GM21423 (cell line): ENCODE results near the gene ZIC2.
"Not testable (repeated sequence)": the region's sequence is repeated elsewhere in the genome, so short reads cannot be mapped to it uniquely, and the experiment has no call there.

Source experiments
- ATAC-seq: cut with Tn5 transposase; IDR thresholded peaks from one replicate; pipeline ENCODE4 v1.9.1; 2021; ENCODE audit warnings: mild to moderate bottlenecking, moderate library complexity; ENCODE audit not compliant: unreplicated experiment

ZIC2 gene

GRCh38 chr13:99997702-99998214 is 16.2 kb downstream of the ZIC2 start:
- no peak for ATAC-seq

GRCh38 chr13:99998261-99998660 is 16.7 kb downstream of the ZIC2 start:
- ATAC-seq = no peak

DNA sequence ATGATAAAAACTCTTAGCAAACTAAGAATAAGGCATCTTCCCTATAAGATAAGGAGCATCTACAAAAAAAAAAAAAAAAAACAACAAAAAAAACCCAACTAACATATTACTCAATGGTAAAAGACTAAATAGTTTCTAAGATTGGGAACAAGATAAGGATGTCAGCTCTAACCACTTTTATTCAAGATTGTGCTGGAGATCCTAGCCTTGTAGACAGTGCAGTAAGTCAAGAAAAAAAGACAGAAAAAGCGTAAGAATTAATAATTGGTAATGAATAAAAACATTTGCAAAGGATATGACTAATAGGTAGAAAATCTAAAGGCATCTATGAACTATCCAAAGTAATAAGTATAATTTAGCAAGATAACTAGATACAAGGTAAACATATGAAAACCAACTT is 33.0 kb downstream of the ZIC2 start:
- no peak for ATAC-seq

DNA sequence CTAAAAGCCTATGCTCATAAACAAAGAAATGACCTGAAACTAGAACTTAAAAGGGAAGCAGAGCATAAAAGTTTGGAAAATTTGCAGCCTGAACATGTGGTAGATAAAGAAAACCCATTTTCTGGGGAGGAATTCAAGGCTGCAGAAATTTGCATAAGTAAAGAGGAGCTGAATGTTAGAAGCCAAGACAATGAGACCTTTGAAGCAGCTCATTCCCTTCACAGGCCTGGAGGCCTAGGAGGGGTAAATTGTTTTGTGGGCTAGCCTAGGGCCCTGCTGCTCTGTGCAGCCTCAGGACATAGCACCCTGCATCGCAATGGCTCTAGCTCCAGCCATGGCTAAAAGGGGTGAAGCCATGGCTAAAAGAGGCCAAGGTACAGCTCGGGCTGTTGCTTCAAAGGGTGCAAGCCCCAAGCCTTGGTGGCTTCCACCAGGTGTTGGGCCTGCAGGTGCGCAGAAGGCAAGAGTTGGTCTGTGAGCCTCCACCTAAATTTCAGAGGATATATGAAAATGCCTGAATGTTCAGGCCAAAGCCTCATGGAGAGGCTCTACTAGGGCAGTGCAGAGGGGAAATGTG is 38.3 kb downstream of the ZIC2 start:
- no peak for ATAC-seq

GRCh38 chr13:100022798-100023197 is 41.2 kb downstream of the ZIC2 start:
- ATAC-seq = no peak

DNA sequence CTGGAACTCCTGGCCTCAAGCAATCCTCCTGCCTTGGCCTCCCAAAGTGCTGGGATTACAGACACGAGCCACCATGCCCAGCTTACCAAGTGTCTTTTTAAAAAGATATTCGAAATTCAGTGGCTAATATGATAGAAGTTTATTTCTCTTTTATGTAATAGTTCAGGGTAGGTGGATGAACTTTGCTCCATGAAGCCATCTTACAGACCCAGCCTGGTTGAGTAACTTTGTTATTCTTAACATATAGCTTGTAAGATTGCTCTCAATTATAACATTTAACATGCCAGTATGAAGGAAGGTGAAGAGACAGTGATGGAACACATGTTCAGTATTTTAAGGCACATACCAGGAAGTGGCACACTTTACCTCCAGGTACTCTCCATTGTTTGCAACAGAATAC is 42.4 kb downstream of the ZIC2 start:
- no peak for ATAC-seq

- no peak for ATAC-seq
These were observed 48.3 kb downstream of the ZIC2 start for GRCh38 chr13:100029933-100030332.

GRCh38 chr13:100032642-100033041 is 51.1 kb downstream of the ZIC2 start:
- not testable (repeated sequence) for ATAC-seq

GRCh38 chr13:100035936-100036335 is 54.4 kb downstream of the ZIC2 start:
- no peak for ATAC-seq
